GM12801 (cell line): Measurements from ENCODE around the gene MACROD2.

Experiments
- TF ChIP-seq, protein P1 (sequence below): IDR thresholded peaks from one replicate; pipeline ENCODE4 v1.5.1; 2011; ENCODE audit warnings: control low read depth; ENCODE audit not compliant: insufficient read length; ENCODE audit errors: extremely low read depth

MACROD2 gene

DNA sequence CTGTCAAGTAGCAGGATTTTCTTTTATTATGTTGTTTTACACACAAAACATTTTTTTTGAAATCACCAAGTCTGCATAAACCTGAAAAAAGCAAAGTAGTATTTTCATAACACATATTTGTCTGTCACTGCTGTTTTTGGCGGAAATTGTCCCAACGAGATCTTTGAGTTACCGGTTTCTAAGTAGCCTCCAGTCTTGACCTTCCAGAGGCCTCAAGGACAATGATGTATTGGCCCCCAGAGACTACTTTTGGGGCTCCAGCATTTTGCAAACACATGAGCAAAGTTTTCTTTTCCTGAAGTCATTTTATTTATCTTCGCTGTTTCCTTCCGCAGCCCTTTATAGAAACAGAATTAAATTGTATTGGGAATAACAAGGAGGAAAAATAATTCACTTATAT lies 1715.3 kb downstream of the MACROD2 start:
- TF ChIP-seq, protein P1, sequence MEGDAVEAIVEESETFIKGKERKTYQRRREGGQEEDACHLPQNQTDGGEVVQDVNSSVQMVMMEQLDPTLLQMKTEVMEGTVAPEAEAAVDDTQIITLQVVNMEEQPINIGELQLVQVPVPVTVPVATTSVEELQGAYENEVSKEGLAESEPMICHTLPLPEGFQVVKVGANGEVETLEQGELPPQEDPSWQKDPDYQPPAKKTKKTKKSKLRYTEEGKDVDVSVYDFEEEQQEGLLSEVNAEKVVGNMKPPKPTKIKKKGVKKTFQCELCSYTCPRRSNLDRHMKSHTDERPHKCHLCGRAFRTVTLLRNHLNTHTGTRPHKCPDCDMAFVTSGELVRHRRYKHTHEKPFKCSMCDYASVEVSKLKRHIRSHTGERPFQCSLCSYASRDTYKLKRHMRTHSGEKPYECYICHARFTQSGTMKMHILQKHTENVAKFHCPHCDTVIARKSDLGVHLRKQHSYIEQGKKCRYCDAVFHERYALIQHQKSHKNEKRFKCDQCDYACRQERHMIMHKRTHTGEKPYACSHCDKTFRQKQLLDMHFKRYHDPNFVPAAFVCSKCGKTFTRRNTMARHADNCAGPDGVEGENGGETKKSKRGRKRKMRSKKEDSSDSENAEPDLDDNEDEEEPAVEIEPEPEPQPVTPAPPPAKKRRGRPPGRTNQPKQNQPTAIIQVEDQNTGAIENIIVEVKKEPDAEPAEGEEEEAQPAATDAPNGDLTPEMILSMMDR = no peak

DNA sequence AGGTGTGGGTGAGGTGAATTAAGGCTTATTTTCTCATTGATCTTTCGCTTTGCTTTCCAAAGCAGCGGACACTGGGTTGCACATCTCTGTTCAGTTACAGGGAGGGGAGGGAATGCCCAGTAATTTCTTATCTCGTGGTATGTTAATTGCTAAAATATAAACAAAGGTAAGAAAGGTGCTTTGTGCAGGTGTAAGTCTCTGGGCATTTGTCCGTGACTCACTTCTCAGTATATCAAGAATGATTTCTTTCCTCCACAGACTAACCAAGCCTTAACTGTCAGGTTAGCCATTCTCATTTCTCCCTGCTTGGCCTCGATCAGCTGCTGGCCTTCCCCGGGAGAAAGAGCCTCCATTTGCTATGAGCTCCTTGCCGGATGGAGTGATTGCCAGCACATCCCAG lies 1715.9 kb downstream of the MACROD2 start:
- TF ChIP-seq, protein P1 = no peak

DNA sequence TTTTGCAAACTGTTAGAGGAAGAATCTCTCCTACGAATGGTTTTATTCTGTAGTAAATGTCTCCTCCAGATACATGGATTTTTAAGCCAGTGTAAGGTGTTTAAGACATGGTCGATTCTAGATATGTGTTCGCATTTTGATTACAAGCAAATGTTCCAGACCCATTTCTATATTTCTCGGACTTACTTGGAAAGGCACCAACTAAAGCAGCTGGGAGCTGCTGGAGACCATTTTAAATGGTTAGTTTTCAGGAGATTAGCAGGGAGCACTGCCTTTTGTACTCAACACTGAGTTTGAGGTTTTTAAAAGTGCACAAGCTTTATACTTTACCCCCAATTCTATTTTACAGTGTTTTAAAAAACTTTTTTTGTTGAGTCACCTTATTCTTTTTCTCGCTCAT lies 1720.9 kb downstream of the MACROD2 start:
- TF ChIP-seq, protein P1 = no peak

DNA sequence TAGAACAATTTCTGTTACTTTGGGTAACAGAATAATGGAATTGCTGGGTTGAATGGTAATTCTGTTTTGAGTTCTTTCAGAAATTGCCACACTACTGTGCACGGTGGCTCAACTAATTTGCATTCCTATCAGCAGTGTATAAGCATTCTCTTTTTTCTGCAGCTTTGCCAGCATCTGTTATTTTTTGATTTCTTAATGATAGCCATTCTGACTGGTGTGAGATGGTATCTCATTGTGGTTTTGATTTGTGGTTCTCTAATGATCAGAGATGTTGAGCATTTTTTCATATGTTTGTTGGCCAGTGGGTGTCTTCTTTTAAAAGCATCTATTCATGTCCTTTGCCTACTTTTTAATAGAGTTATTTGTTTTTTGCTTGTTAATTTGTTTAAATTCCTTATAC lies 1731.1 kb downstream of the MACROD2 start:
- TF ChIP-seq, protein P1 = no peak

DNA sequence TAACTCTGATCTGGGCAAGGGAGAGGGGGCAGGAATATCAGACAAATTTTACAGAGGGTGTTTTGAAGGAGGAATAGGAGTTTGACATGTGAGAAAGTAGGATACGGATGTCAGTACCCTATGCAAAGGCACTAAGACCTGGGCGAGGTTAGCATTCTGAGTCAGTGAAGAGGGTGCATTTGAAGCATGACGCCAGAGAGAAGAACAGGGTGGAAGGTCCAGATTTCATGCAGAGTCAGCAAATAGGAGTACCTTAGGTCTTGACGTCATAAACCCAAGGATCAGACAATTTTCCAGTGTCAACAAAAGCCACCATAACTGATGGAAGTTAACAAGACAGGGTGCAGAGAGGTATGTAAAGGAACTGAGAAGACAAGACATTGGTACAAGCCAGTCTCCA lies 1738.7 kb downstream of the MACROD2 start:
- TF ChIP-seq, protein P1 = no peak

DNA sequence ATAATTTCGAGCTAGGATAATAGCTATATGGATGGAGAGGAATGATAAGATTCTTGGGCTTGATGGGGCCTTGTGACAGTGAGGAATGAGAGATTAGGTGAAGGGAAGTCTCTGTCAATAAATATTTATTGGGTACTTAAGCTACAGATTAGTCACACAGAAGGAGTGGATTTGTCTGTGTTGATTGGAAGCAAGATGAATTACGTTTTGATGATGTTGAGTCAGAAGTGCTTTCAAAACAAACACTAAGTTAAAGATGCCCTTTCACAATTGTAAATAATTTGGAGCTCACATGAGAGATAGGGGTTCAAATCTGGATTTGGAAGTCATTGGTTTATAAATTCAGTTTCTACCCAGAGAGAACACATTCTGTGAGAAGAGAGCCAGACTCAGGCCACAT lies 1743.7 kb downstream of the MACROD2 start:
- TF ChIP-seq, protein P1 = no peak

DNA sequence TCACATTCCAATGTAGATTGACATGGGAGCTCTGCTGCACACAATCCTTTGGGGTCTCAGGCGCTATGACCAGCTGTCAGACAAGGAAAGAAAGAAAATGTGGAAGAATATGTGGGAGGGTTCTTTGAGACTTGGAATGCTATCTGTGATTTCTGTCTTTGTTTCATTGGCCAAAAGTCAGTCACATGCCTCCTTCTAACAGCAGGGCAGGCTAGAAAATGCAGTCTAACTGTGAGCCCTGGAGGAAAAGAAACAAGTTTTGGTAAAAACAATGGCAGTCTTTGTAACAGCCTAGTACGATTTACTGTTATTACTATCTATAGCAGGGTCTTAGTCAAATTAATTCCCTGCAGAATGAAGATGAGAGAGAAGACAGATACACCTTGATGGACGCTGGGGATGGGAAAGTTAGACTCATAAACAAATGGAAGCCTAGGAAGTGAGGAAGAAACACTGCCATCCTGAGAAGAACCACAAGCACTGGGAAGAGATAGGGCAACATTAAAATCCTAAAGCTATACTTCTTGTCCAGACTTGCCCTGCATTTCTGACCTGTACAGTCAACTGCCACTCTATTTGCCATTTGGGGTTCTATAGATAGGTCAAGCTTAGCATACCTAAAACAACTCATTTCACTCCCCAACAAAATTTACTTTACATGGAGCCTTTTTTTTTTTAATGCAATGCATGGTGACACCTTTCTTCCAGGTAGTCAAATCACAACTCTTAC lies 1744.9 kb downstream of the MACROD2 start:
- TF ChIP-seq, protein P1 = no peak

DNA sequence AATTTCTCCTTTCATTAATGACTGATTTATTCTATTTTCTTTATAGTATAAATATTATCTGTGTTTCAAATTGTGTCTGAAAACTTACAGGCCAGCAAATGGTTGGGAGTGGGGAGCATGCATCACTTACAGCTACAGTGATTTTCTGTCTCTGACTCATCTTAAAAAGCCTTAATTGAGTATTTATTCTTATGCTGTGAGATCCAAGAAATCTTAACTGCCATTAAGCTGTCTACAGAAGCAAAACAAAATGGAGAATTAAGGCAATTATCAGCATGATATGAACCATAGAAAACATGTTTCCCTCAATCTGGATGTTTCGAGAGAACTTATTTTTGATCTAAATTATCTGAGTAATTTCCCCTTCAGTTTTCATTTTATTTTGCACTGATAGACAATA lies 1746.8 kb downstream of the MACROD2 start:
- TF ChIP-seq, protein P1 = no peak
